HG03558 (cell line): ENCODE data around the gene CTNND2.

Experiments
- ATAC-seq: cut with Tn5 transposase; IDR thresholded peaks from one replicate; pipeline ENCODE4 v1.9.1; 2021; ENCODE audit warnings: moderate number of reproducible peaks; ENCODE audit not compliant: unreplicated experiment; ENCODE audit errors: extremely low read depth

CTNND2 gene

DNA sequence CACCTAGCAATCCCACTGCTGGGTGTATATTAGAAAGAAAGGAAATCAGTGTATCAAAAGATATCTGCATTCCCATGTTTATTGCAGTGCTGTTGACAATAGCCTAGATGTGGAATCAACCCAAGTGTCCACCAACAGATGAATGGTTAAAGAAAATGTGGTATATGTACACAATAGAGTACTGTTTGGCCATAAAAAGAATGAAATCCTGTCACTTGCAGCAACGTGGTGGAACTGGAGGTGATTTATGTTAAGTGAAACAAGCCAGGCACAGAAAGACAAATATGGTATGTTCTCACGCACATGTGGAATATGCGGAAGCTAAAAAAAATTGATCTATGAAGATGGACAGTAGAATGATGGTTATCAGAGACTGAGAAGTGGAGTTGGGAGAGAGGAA is 921.6 kb downstream of the CTNND2 start:
- ATAC-seq = no peak

DNA sequence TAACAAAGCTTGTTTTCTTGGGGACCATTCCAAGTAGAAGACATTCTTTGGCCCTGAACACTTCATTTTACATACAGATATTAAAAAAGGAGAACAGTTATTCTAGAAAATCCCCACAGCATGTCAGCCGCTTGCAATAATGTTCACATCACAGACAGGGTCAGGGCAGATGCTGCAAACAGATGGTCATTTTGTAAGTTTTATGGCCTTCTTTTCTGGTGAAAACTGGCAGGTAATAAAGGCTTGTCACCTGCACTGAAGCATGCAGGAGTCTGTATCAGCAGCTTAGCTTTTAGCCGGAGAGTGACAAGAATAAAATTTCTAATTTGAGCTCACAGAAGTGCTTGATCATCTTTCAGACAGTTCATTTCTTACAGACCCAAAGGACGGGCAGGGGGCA is 922.3 kb downstream of the CTNND2 start:
- no peak for ATAC-seq

DNA sequence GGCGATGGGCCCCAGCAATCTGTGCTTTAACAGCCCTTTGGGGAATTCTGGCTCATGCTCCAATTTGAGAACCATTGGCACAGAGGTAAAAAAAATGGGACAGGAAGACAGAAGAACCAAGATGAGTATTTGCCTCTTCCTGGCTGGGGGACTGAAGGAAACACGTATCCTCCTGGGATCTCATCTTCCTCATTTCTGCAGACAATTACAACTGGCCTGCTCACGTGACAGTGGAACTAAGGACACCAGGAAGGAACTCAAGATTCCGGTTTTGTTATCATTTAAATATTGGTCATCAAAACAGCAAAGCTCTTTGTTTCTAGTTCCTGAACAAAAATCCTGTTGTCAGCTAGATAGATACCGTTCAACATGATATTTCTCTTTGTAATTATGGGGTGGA is 927.2 kb downstream of the CTNND2 start:
- ATAC-seq = no peak

DNA sequence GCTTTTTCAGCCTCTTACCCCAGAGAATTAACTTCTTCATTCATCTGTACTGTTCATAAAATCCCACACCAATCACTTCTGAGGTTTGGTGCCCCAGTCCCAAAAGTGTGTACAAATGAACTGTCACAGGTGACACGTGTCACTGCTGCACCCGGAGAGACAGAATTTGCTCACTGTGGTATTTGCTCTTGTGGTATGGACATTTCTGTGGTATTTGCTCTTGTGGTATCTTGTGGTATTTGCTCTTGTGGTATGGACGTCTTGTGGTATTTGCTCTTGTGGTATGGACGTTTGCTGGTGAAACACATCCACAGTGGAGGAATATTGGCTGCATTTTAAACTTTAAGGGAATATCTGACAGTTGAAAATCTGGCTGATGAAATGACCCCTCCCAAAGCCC is 928.3 kb downstream of the CTNND2 start:
- no peak for ATAC-seq

DNA sequence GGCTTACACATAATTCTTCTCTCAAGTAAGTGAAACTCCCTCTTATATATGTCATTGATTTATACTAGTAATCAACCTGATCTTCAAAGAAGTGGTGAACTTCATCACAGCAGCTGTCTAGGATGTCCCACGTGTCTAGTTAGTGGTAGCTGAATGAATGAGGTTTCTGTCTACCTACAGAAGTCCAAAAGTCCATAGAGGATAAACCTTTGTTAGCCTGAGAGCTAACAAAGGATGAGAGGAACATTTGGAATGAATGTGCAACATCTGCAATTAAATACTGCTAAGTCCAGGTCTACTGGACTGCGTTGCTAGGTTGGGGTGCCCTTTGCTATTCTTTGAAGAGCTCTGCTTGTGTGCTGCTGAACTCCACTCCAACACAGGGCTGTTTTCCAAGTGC is 929.4 kb downstream of the CTNND2 start:
- no peak for ATAC-seq

DNA sequence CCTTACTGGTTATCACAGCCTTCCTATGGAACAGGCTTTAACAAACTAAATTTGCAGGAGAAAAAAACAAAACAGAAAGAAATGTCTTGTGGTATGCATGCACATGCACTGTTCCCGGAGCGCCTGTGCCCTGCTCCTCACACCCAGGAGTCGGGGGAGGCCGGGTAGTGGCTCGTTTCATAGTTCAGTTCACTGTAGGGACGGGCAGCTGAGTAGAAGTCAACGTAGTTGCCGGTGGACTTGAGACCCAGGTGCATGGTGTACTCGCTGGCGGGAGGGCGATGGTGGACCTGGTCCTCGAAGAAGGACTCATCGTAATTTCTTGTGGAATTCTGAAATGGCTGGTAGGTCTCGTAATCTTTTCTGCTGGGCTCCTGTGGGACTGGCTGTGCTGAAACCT is 930.9 kb downstream of the CTNND2 start:
- ATAC-seq = no peak

DNA sequence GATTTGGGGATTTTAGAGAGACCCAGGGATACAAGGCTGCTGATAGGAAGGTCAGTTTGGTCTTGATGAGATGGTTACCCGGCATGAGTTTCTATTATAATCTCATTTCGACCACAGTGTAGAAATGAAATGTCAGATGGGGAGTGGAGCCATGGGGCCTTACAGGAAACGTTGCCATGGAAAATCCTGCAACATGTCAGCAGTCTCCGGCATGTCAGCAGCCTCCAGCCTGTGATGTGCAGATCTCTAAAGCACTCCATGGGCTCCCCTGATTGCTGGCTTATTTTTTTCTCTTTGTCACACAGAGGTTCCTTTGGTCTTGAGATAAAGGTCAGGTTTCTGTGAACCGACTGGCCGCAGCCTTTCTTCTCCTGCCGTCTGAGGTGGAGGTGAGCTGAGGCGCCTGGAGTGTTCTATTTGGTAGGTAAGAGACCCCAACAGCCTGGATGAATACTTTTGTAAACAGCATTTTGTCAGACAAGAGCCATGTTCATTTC is 934.5 kb downstream of the CTNND2 start:
- ATAC-seq = no peak

DNA sequence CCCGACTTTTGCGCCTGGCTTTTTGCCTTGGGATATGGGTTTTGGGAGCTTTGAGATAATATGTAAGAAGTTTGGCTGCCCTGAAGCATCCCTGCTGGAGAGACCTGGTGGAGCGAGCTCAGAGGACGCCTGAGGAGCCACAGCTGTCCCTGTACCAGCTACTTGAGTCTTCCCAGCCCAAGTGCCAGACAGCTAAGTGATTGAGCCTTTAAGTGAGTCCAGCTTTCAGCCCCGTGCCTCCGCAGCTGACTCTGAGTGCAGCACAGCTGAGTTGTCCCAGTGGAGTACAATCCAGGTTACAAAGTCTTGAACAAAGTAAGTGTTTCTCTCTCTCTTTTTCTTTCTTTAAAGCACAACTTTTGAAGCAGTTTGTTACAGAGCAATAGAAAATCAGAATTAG is 939.4 kb downstream of the CTNND2 start:
- no peak for ATAC-seq

DNA sequence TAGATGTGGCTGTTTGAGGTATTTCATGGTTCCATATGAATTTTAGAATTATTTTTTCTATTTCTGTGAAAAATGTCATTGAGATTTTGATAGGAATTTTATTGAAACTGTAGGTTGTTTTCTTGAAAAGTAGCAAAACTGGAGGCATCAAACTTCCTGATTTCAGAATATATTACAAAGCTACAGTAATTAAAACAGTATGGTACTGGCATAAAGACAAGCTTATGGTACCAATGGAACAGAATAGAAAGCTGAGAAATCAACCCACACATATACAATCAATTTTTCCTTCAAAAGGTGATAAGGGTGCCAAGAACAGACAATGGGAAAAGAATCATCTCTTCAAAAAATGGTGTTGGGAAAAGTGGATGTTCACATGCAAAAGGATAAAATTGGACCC is 945.5 kb downstream of the CTNND2 start:
- no peak for ATAC-seq

DNA sequence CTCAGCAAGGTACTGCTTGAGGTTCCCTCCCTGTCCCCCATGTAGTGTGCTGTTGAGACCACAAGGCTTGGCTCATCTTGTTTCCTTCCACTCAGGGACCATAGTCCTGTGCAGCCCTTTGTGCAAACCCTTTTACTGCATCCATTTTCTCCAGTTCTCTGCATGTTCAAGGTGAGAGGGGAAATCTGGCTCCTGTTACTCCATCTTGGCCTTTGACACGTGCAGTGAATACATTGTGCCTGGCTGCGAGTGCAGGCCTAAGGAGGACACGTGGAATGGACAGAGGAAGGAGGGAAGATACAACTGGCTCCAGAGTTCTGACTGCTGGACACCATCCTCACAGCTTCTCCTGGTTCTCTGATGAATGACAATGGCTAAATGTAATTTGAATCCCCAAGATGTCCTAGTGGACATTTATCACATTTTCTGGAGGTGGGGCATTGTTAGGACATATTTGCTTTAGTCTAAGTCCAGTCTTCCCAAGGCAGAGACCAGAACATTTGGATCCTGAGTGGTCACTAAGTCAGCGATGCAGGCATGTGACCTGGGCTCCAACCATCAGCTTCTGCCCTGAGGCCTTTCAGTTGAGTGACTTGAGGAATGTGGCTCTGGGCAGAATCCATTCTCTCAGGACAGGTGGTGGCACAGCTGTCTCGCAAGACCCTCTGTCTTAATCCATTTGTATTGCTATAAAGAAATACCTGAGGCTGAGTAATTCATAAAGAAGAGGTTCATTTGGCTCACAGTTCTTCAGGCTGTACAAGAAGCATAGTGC is 954.2 kb downstream of the CTNND2 start:
- no peak for ATAC-seq

DNA sequence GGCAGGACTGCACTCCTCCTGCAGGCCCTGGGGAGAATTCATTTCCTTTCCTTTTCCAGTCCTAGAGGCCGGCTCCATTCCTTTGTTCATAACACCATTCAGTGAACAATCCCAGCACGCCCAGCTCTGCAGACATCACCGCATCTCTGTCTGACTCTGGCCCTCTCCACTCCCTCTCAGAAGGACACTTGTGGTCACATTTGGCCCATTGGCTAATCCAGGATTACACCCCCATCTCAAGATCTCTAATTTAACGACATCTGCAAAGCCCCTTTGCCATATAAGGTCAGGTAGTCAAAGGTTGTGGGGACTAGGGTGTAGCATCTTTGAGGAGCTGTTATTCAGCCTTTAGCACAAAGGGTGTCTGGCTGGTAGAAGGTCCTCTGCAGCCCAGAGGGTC is 958.2 kb downstream of the CTNND2 start:
- no peak for ATAC-seq

DNA sequence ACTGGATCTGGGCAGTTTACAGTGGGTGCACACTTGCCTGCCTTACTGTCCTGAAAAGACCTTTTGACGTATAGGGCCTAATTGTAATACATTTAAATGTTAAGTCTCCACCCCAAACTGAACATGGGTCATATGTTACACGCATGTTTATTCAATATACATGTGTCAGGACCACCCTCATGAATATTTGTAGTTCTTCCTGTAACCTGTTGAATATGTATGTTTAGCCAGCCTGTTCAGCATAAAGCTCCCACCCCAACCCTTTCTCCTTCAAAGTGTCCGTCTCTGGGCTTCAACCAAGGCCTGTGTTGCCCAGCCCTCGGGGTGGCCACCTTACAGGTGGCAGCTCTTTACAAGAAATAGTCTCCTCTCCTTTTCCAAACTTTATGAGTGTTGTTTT is 962.3 kb downstream of the CTNND2 start:
- ATAC-seq = no peak

DNA sequence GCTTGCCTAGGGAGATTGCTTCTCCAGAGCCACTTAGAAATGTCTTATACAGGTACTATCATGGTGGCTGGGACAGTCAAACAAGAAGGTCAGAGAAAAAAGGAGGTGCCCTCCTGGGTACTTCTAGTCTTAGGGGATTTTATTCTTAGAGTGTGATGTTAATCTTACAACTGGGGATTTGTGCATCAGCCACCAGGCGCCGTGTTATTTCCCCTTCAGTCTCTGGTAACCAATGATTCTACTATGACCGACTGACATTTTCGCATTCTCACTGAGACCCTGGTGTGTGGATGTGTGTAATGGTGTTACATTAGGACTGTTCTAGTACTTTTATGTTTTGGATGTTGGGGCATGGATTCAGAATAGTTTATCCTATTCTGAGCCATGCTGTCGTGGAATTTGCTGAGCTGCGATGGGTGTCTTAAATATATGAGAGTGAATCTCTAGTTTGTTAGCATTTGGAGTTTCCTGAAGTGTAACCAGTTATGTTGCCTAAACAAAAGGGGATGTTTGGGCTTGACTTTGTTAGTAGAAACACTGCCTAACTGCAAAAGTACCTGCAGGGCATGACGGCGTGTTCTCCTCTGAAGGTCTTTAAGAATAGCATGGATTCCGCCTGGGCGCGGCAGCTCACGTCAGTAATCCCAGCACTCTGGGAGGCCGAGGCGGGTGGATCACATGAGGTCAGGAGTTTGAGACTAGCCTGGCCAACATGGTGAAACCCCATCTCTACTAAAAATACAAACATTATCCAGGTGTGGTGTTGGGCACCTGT is 968.0 kb downstream of the CTNND2 start:
- ATAC-seq = no peak

DNA sequence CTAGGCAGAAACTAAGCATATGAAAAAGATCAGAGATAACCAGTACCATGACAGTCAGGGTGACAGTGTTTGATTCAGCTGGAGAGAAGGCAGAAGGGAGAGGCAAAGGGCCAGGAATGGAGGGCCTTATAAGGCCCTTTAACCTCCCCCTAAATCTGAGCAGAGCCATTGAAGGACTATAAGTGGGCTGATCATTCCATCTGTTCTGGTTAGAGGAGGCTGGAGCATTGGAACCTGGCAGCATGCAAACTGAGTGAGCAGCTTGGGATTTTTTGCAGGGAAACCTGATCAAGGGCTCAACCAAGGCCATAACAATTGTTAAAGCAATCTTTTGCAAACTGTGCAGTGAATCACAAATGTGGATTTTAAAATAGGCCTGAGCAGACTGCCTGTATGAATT is 968.7 kb downstream of the CTNND2 start:
- no peak for ATAC-seq

DNA sequence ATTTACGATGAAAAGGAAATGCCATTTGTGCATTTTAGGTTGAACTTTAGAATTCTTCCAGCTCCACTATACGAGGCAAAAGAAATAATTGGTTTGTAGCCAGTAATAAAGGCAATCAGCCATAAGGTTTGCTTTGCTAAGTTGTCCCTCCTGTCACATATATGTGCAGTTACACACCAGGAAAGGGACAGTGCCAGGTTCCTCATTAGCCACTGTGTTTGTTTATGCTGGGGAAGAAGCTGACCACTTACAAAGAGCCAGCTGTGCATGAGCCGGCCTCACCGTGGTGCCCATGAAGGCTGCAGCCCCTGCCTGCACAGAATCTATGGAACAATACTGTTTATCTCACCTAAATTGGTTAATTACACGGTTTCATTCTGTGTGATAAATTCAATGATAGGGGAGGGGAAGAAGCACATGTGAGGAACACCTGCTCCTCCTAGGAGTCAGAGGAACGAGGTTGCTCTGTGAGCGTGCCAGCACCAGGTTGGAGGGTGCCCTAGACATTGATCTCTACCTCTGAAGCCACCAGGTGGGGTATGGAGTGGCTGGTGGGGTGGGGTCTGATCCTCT is 969.4 kb downstream of the CTNND2 start:
- no peak for ATAC-seq

DNA sequence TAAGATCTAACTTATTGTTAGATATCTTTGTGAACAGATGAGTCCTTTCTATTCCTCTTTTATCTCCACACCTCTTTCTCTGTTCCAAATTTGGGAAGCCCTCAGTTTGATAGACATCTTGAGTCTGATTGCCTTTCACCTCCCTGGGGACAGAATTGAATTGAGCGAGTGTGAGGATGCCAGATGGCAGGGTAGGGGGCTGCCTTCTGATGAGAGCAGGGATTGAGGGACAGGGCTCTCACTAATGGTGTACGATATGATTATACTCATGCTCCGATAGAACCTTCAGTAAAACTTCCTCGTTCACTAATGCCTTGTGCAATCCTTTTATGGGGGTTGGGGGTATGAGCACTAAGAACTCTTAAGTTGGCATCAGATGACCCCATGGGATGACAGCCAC is 971.1 kb downstream of the CTNND2 start:
- ATAC-seq = no peak

DNA sequence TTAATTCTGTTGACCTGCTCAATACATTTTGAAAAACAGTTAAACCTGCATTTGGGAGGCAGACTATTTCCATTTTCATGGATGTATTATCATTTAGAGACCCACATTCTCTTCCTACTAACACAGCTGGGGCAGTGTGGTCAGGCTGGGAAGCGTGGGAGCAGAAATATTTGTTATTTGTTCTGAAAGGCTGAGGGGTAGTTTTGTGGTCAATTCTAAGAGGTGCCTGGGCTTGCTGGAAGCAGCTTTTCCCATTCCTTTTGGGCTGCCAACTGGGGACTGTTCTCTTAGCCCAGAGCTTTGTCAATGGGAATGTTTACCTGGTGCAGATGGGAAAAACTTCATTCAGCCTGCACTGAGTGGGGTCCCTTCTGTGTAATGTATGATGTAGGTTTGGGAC is 971.8 kb downstream of the CTNND2 start:
- no peak for ATAC-seq

DNA sequence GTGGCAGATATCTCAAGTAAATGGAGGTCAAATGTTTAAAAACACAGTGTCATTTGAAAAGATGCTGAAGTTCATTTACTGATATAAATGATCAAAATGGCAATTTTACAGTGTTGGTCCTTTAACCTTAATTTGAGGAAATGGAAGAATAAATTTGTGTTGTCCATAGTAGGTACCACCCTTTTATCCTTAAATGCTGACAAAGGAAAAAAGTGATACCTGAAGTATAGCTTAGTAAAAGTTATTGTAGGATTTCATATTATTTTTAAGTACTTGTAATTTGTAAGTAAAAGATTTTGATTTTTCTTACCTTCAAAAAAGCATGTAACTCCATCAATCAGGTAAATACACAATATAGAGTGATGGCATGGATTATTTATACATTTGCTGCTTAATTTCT is 976.6 kb downstream of the CTNND2 start:
- ATAC-seq = no peak

DNA sequence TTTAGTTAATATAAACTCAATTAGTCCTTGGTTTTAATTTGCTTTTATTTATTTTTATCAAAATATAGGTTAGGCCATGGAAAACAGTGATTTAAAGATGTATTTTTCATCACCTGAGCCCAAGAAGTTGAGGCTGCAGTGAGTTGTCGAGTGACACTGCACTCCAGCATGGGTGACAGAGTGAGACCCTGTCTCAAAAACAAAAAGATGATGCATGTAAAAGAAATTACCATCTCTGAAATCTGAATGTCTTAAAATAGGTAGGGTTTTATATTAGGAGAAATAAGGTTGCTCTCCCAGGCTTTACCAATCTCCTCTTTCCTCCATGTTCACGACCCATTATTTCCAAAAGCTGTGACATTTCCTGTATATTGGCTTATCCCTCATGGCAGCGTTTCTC is 980.9 kb downstream of the CTNND2 start:
- no peak for ATAC-seq
